ENCODE data around the gene SLC36A4. TPM values are rescaled to one million over a fixed set of nuclear protein-coding genes. Genes with fewer than 3 reads are reported as not detected.

The SLC36A4 gene
- total and polyA plus RNA-seq, 2 of the 13 experiments (the other 11 are each of a cell fraction or from before 2014, with no cell fraction given): 7.3 to 9.5 TPM

GRCh38 chr11:93197380-93198214, at the start of gene SLC36A4 (continued):
- TF ChIP-seq CC2D1A (CRISPR knock-in tag; IDR thresholded peaks at IDR 0.05) (no peak), ZNF629 (CRISPR knock-in tag; conservative IDR thresholded peaks at IDR 0.05) (0 out of 2 replicates have a peak, but pooled peaks have one; percentile 12), RAD51 (IDR thresholded peaks at IDR 0.05; ENCODE audit: borderline replicate concordance) (no peak), SCMH1 (CRISPR knock-in tag; IDR thresholded peaks at IDR 0.05; ENCODE audit: borderline replicate concordance) (no peak), HMG20B (CRISPR knock-in tag; conservative IDR thresholded peaks at IDR 0.05) (no peak), TOPORS (CRISPR knock-in tag; IDR thresholded peaks at IDR 0.05) (peak; percentile 78), PCBP2 (optimal IDR thresholded peaks at IDR 0.05; ENCODE audit: low read depth, low read length, poor library complexity, severe bottlenecking) (no peak), HNRNPLL (IDR thresholded peaks at IDR 0.05; ENCODE audit: low read depth, low read length, poor library complexity, severe bottlenecking) (peak; percentile 68), MEIS2 (CRISPR knock-in tag; IDR thresholded peaks at IDR 0.05) (peak; percentile 77; the same call in 1 of the 2 replicates), SSRP1 (CRISPR knock-in tag; IDR thresholded peaks at IDR 0.05) (no peak), SALL1 (CRISPR knock-in tag; IDR thresholded peaks at IDR 0.05) (peak; percentile 74; the same call in 1 of the 2 replicates), AGO1 (IDR thresholded peaks at IDR 0.05; ENCODE audit: low read depth, low read length, poor library complexity, severe bottlenecking) (no peak), NFE2 (CRISPR knock-in tag; IDR thresholded peaks at IDR 0.05) (no peak), BCL6 (CRISPR knock-in tag; IDR thresholded peaks at IDR 0.05) (peak; percentile 12; the same call in 1 of the 2 replicates), PRPF4 (IDR thresholded peaks at IDR 0.05; ENCODE audit: low read depth, low read length, poor library complexity, severe bottlenecking) (no peak), SMARCC2 (IDR thresholded peaks at IDR 0.05) (no peak), ZEB1 (IDR thresholded peaks at IDR 0.05; ENCODE audit: insufficient replicate concordance, low read depth) (no peak), ZBTB42 (CRISPR knock-in tag; IDR thresholded peaks at IDR 0.05) (peak; percentile 33; the same call in 1 of the 2 replicates), SRY (CRISPR knock-in tag; IDR thresholded peaks at IDR 0.05) (peak; percentile 99), ZNF605 (CRISPR knock-in tag; IDR thresholded peaks at IDR 0.05) (peak; percentile 41; the same call in 1 of the 2 replicates), MYNN (CRISPR knock-in tag; IDR thresholded peaks at IDR 0.05; ENCODE audit: low read depth) (0 out of 2 replicates have a peak, but pooled peaks have one; percentile 68), LCORL (IDR thresholded peaks at IDR 0.05) (no peak), LCORL (CRISPR knock-in tag; IDR thresholded peaks at IDR 0.05) (no peak), KDM2A (CRISPR knock-in tag; IDR thresholded peaks at IDR 0.05; ENCODE audit: borderline replicate concordance, low read depth) (peak; percentile 65; the same call in 1 of the 2 replicates), SP1 (IDR thresholded peaks at IDR 0.05) (no peak), SP1 (CRISPR knock-in tag; IDR thresholded peaks at IDR 0.05) (peak; percentile 43), PPARG (CRISPR knock-in tag; conservative IDR thresholded peaks at IDR 0.05) (peak; percentile 21; the same call in 1 of the 2 replicates), XBP1 (CRISPR knock-in tag; IDR thresholded peaks at IDR 0.05) (no peak; the same call in 1 of the 2 replicates), ZNF3 (CRISPR knock-in tag; IDR thresholded peaks at IDR 0.05) (0 out of 2 replicates have a peak, but pooled peaks have one; percentile 22), RCOR2 (CRISPR knock-in tag; IDR thresholded peaks at IDR 0.05) (no peak), ETV5 (CRISPR knock-in tag; IDR thresholded peaks at IDR 0.05; ENCODE audit: borderline replicate concordance) (0 out of 2 replicates have a peak, but pooled peaks have one; percentile 8)
- TF ChIP-seq, protein P1, sequence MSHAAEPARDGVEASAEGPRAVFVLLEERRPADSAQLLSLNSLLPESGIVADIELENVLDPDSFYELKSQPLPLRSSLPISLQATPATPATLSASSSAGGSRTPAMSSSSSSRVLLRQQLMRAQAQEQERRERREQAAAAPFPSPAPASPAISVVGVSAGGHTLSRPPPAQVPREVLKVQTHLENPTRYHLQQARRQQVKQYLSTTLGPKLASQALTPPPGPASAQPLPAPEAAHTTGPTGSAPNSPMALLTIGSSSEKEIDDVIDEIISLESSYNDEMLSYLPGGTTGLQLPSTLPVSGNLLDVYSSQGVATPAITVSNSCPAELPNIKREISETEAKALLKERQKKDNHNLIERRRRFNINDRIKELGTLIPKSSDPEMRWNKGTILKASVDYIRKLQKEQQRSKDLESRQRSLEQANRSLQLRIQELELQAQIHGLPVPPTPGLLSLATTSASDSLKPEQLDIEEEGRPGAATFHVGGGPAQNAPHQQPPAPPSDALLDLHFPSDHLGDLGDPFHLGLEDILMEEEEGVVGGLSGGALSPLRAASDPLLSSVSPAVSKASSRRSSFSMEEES (CRISPR knock-in tag; IDR thresholded peaks at IDR 0.05): 0 out of 2 replicates have a peak, but pooled peaks have one; percentile 10
- TF ChIP-seq, protein P2, sequence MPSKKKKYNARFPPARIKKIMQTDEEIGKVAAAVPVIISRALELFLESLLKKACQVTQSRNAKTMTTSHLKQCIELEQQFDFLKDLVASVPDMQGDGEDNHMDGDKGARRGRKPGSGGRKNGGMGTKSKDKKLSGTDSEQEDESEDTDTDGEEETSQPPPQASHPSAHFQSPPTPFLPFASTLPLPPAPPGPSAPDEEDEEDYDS (CRISPR knock-in tag; IDR thresholded peaks at IDR 0.05): no peak

Measured in HepG2 (cell line).